SK-N-SH treated with all-trans-retinoic acid at 6 μM for 48 hours (cell line): Measurements from ENCODE around the gene S100A2.
A peak's percentile ranks its signal among the peaks of the same experiment; 100 is the strongest.

Experiments
- ATAC-seq: fragments of 200-7000 bp; cut with Tn5 transposase; 3 replicates; pipeline ENCODE4 v1.9.1; 2020; ENCODE audit warnings: mild to moderate bottlenecking, moderate library complexity
- ARNTL ChIP-seq: fragments of 450-650 bp; formaldehyde crosslinking; IDR thresholded peaks from 2 replicates; pipeline ENCODE4 v1.5.0; 2020; ENCODE audit warnings: low read depth, mild to moderate bottlenecking, moderate library complexity, borderline replicate concordance
- CREB5 ChIP-seq: fragments of 250-450 bp; sonication (Bioruptor Pico); IDR thresholded peaks from 2 replicates; pipeline ENCODE4 v1.5.1; 2020; ENCODE audit warnings: low read depth, mild to moderate bottlenecking, moderate library complexity
- CSDC2 ChIP-seq: fragments of 250-450 bp; sonication (Bioruptor Pico); IDR thresholded peaks from 2 replicates; pipeline ENCODE4 v1.5.0; 2020; ENCODE audit warnings: mild to moderate bottlenecking, moderate library complexity
- ESRRG ChIP-seq: fragments of 250-450 bp; sonication (Bioruptor Pico); IDR thresholded peaks from 2 replicates; pipeline ENCODE4 v1.6.1; 2021; ENCODE audit warnings: mild to moderate bottlenecking
- GLIS3 ChIP-seq: fragments of 250-450 bp; sonication (Bioruptor Pico); IDR thresholded peaks from 2 replicates; pipeline ENCODE4 v1.5.0; 2020; ENCODE audit warnings: mild to moderate bottlenecking, moderate library complexity
- OSR1 ChIP-seq: fragments of 250-450 bp; sonication (Bioruptor Pico); IDR thresholded peaks from 2 replicates; pipeline ENCODE4 v1.8.0; 2022; ENCODE audit warnings: moderate library complexity, mild to moderate bottlenecking, inconsistent platforms
- POU6F1 ChIP-seq: fragments of 250-450 bp; sonication (Bioruptor Pico); IDR thresholded peaks from 2 replicates; pipeline ENCODE4 v1.8.0; 2021; ENCODE audit warnings: low read depth, mild to moderate bottlenecking, moderate library complexity, borderline replicate concordance
- PPARA ChIP-seq: fragments of 250-450 bp; sonication (Bioruptor Pico); IDR thresholded peaks from 2 replicates; pipeline ENCODE4 v1.5.0; 2020; ENCODE audit warnings: mild to moderate bottlenecking, borderline replicate concordance
- RARB ChIP-seq: fragments of 250-450 bp; sonication (Bioruptor Pico); IDR thresholded peaks from 2 replicates; pipeline ENCODE4 v1.8.0; 2021; ENCODE audit warnings: mild to moderate bottlenecking, moderate library complexity
- SNAI2 ChIP-seq: fragments of 250-450 bp; sonication (Bioruptor Pico); IDR thresholded peaks from 2 replicates; pipeline ENCODE4 v1.5.0; 2020; ENCODE audit warnings: mild to moderate bottlenecking, moderate library complexity
- TCF4 ChIP-seq: fragments of 250-450 bp; sonication (Bioruptor Pico); IDR thresholded peaks from 2 replicates; pipeline ENCODE4 v1.8.0; 2021; ENCODE audit warnings: mild to moderate bottlenecking, moderate library complexity, borderline replicate concordance
- TOX ChIP-seq: fragments of 250-450 bp; sonication (Bioruptor Pico); IDR thresholded peaks from 2 replicates; pipeline ENCODE4 v1.8.0; 2021; ENCODE audit warnings: mild to moderate bottlenecking, moderate library complexity, borderline replicate concordance
- TSHZ2 ChIP-seq: fragments of 250-450 bp; sonication (Bioruptor Pico); IDR thresholded peaks from 2 replicates; pipeline ENCODE4 v1.5.0; 2020; ENCODE audit warnings: mild to moderate bottlenecking, moderate library complexity
- ZC3H10 ChIP-seq: fragments of 250-450 bp; sonication (Bioruptor Pico); IDR thresholded peaks from 2 replicates; pipeline ENCODE4 v1.5.1; 2021; ENCODE audit warnings: mild to moderate bottlenecking, moderate library complexity
- ZFP3 ChIP-seq: fragments of 250-450 bp; sonication (Bioruptor Pico); IDR thresholded peaks from 2 replicates; pipeline ENCODE4 v1.5.0; 2020; ENCODE audit warnings: mild to moderate bottlenecking, moderate library complexity
- ZFP30 ChIP-seq: fragments of 450-650 bp; formaldehyde crosslinking; IDR thresholded peaks from 2 replicates; pipeline ENCODE4 v1.5.0; 2022; ENCODE audit warnings: mild to moderate bottlenecking, moderate library complexity
- TF ChIP-seq, protein P1 (sequence below): fragments of 250-450 bp; sonication (Bioruptor Pico); IDR thresholded peaks from 2 replicates; pipeline ENCODE4 v1.8.0; 2020; ENCODE audit warnings: mild to moderate bottlenecking, moderate library complexity, borderline replicate concordance
- TF ChIP-seq, protein P2 (sequence below): fragments of 250-450 bp; sonication (Bioruptor Pico); IDR thresholded peaks from 2 replicates; pipeline ENCODE4 v1.5.1; 2021; ENCODE audit warnings: mild to moderate bottlenecking, moderate library complexity

S100A2 gene

DNA sequence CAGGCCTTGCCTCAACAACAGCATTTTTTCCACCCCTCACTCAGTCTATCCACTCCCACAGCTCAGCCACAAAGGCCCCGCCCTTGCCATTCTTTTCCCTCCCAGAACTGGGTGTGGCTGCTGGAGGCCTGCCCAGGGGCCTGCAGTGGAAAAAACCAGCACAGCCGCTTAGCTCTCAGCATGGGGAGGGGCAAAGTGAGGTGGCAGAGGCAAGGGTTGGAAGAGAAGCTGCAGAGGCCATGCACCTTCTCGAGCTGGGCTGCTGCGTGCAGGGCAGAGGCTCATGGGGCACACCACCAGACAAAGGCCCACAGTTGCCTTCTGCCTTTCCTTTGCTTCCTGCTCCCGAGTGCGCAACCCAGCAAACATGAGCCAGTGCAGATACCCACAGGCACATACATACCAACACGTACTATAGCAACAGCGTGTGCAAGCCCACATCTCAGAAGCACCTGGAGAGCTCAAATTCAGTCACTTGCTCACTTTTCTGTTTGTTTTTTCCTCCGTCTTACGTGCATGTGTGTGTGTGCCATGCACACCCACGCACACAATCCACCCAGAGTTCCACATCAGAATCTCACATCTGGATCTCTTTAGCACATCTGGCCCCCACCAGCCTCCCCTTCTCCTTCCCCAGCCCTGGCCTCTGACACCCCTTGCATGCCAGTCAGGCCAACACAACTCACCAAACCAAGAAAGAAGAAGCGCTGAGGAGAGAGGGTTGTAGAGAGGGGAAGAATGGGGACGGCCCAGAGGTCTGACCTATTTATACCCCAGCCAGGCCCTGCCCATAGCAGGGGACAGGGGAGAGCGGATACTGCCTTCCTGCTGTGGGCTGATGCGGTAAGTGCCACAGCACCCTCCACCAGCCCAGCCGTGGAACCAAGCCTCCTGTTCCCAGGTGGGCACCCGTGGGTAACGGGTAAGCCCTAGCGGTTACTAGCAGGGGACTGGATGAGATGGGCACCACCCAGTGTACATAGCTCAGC, 20.3 kb downstream of the S100A2 start, which contains the start of gene S100A4:
TSS of gene S100A4 (minus strand) at position 740 of the 989 bp plus-strand sequence. CDS start 1,012 bp downstream, outside the sequence.
- no peak for TF ChIP-seq POU6F1 (CRISPR knock-in tag)
- TF ChIP-seq, protein P1, sequence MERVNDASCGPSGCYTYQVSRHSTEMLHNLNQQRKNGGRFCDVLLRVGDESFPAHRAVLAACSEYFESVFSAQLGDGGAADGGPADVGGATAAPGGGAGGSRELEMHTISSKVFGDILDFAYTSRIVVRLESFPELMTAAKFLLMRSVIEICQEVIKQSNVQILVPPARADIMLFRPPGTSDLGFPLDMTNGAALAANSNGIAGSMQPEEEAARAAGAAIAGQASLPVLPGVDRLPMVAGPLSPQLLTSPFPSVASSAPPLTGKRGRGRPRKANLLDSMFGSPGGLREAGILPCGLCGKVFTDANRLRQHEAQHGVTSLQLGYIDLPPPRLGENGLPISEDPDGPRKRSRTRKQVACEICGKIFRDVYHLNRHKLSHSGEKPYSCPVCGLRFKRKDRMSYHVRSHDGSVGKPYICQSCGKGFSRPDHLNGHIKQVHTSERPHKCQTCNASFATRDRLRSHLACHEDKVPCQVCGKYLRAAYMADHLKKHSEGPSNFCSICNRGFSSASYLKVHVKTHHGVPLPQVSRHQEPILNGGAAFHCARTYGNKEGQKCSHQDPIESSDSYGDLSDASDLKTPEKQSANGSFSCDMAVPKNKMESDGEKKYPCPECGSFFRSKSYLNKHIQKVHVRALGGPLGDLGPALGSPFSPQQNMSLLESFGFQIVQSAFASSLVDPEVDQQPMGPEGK (CRISPR knock-in tag), result no peak
- peak; percentile 78 for ATAC-seq

DNA sequence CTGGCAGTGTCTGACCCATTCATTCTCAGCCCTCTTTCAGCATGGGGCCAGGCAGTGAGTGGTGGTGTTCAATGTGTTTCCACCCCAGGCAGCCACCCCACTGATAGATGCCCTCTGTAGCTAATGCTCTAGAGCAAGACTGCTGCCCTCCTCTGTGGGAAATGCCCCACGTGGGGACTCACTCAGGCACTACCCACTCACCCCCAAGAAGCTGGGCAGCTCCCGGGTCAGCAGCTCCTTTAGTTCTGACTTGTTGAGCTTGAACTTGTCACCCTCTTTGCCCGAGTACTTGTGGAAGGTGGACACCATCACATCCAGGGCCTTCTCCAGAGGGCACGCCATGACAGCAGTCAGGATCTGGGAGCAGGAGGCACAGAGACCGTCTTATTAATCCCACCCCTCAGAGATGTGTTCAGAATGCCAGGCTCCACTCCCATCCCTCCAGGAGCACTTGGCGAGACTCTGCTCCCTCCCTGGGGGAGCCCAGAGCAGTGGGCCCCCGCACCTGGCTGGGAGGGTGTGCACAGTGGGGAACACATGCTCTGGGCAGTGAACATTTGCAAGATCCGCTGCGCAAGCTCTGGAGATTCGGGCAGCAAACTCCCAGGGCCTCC, 21.1 kb downstream of the S100A2 start:
- TF ChIP-seq TCF4 (CRISPR knock-in tag) (no peak), ESRRG (CRISPR knock-in tag) (no peak), ZFP3 (CRISPR knock-in tag) (no peak), PPARA (no peak), CSDC2 (CRISPR knock-in tag) (no peak)
- peak; percentile 0; the same call in 2 of the 3 replicates for ATAC-seq

- no peak for ATAC-seq
- TF ChIP-seq ZFP30 (CRISPR knock-in tag) (no peak), PPARA (no peak), ARNTL (CRISPR knock-in tag) (no peak), RARB (CRISPR knock-in tag) (no peak)
Measured at GRCh38 chr1:153543736-153544135, 21.9 kb downstream of the S100A2 start.

DNA sequence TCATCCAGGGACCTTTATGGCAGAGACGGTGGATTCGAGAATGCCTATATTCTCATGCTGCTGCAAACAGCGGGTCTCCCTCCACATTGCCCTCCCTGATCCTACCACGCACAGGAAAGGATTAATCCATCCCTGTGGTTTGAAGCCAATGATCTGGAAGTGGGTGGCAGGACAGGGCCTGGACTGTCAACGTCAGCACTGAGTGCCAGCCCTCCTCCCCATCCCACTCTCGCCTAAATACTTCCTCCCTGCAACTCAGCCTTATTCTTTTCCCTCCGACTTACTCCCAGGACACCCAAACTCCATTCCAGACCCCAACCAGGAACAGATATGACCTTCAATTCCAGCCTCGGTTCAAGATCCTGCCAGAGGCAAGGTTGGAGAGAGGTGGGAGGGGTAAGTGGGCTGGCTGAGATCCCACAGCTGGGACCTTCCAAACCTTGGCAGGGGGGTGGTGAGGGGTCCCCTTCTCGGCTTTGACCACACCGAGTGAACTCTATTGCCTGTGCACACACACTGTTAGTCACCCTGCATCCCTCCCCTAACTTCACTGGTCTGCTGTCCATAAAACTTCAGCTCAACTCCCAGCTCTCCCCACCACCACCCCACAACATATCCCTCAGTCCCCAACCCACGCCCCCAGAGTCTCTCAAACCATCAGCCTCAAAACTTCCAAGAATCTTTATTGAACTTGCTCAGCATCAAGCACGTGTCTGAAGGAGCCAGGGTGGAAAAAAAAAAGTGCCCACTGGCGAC, 22.5 kb downstream of the S100A2 start:
- no peak for ATAC-seq
- TF ChIP-seq TCF4 (CRISPR knock-in tag) (no peak), CSDC2 (CRISPR knock-in tag) (no peak), ARNTL (CRISPR knock-in tag) (no peak), OSR1 (CRISPR knock-in tag) (no peak), TOX (CRISPR knock-in tag) (no peak), ZFP3 (CRISPR knock-in tag) (no peak), PPARA (no peak), GLIS3 (CRISPR knock-in tag) (no peak), ESRRG (CRISPR knock-in tag) (no peak), CREB5 (no peak), ZFP30 (CRISPR knock-in tag) (no peak), SNAI2 (CRISPR knock-in tag) (no peak), ZC3H10 (CRISPR knock-in tag) (no peak), TSHZ2 (CRISPR knock-in tag) (no peak)
- TF ChIP-seq, protein P1 (CRISPR knock-in tag), result no peak
- TF ChIP-seq, protein P2, sequence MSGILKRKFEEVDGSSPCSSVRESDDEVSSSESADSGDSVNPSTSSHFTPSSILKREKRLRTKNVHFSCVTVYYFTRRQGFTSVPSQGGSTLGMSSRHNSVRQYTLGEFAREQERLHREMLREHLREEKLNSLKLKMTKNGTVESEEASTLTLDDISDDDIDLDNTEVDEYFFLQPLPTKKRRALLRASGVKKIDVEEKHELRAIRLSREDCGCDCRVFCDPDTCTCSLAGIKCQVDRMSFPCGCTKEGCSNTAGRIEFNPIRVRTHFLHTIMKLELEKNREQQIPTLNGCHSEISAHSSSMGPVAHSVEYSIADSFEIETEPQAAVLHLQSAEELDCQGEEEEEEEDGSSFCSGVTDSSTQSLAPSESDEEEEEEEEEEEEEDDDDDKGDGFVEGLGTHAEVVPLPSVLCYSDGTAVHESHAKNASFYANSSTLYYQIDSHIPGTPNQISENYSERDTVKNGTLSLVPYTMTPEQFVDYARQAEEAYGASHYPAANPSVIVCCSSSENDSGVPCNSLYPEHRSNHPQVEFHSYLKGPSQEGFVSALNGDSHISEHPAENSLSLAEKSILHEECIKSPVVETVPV (CRISPR knock-in tag), result no peak
